ENCODE measurements around the gene CENPP.

Gene CENPP

GRCh38 chr9:92513349-92513748 lies 187.6 kb downstream of the CENPP start:
- DNase-seq, result no peak

- no peak for DNase-seq
Measured at GRCh38 chr9:92514635-92515034, 188.9 kb downstream of the CENPP start.

- DNase-seq, result no peak
Measured at GRCh38 chr9:92516521-92516920, 190.8 kb downstream of the CENPP start.

- DNase-seq, result no peak
Measured at GRCh38 chr9:92517046-92517445, 191.3 kb downstream of the CENPP start.

GRCh38 chr9:92518199-92518598 lies 192.4 kb downstream of the CENPP start:
- no peak for DNase-seq

- DNase-seq, result no peak
Measured at GRCh38 chr9:92520837-92521236, 195.1 kb downstream of the CENPP start.

GRCh38 chr9:92522983-92523970 lies 197.5 kb downstream of the CENPP start:
- no peak for DNase-seq

- DNase-seq, result no peak
Measured at GRCh38 chr9:92524881-92525280, 199.1 kb downstream of the CENPP start.

GRCh38 chr9:92525306-92525705 lies 199.6 kb downstream of the CENPP start:
- DNase-seq, result no peak

GRCh38 chr9:92527291-92527828 lies 201.6 kb downstream of the CENPP start:
- no peak for DNase-seq

GRCh38 chr9:92527832-92528521 lies 202.2 kb downstream of the CENPP start:
- DNase-seq, result no peak

GRCh38 chr9:92528522-92528849 lies 202.7 kb downstream of the CENPP start:
- DNase-seq, result no peak

- no peak for DNase-seq
Measured at GRCh38 chr9:92529124-92529523, 203.4 kb downstream of the CENPP start.

GRCh38 chr9:92530893-92531292 lies 205.1 kb downstream of the CENPP start:
- no peak for DNase-seq

- DNase-seq, result no peak
Measured at GRCh38 chr9:92534204-92534603, 208.5 kb downstream of the CENPP start.

- DNase-seq, result no peak
Measured at GRCh38 chr9:92534674-92535073, 208.9 kb downstream of the CENPP start.

- DNase-seq, result no peak
Measured at GRCh38 chr9:92535940-92536850, 210.4 kb downstream of the CENPP start, which contains the start of gene ECM2. TSS of gene ECM2 (minus strand) at chr9:92535990. CDS start at chr9:92522866, 13,124 bp downstream.

- no peak for DNase-seq
Measured at GRCh38 chr9:92538541-92538940, 212.8 kb downstream of the CENPP start.

- no peak for DNase-seq
Measured at GRCh38 chr9:92543972-92544371, 218.2 kb downstream of the CENPP start.

- no peak for DNase-seq
Measured at GRCh38 chr9:92545002-92545510, 219.3 kb downstream of the CENPP start.

- DNase-seq, result no peak
Measured at GRCh38 chr9:92547356-92547755, 221.6 kb downstream of the CENPP start.

GRCh38 chr9:92550765-92551164 lies 225.0 kb downstream of the CENPP start:
- DNase-seq, result no peak
